ENCODE results near the gene ZBTB8OS. TPM values are rescaled to one million over a fixed set of nuclear protein-coding genes. Genes with fewer than 3 reads are reported as not detected.

ZBTB8OS gene
- total and polyA plus RNA-seq, 2 of the 8 experiments (the other 6 are each of a cell fraction or from before 2014, with no cell fraction given): 68.0 to 74.2 TPM

- H2BK15ac ChIP-seq (ENCODE audit: low read length): no peak within 1 kb of the TSS
- H2AK5ac ChIP-seq (ENCODE audit: low read depth, low read length): peak within 1 kb of the TSS; percentile 92
- peak within 1 kb of the TSS; percentile 75 for H3K4ac ChIP-seq (replicated peaks; ENCODE audit: insufficient read length, low read depth, low read length)
- H4K5ac ChIP-seq (ENCODE audit: insufficient read length, low read depth, low read length): peak within 1 kb of the TSS; percentile 93
- peak within 1 kb of the TSS; percentile 99 for H3K4me3 ChIP-seq (ENCODE audit: extremely low read depth in 1 of 4, insufficient read depth in 2 of 4, low read depth in 3 of 4, low read length in 4 of 4)
- H3K9me3 ChIP-seq (ENCODE audit: insufficient read depth in 2 of 2, low read depth in 1 of 2, low read length in 1 of 2): 0 out of 4 replicates have a peak, but pooled peaks cover 0 to 2% of the 10 kb centered on the region in 2 experiments
- H4K8ac ChIP-seq (ENCODE audit: extremely low read depth, insufficient read depth, low read length): peak within 1 kb of the TSS; percentile 99
- CTCF ChIA-PET (ENCODE audit: partially characterized antibody): interaction anchor here (0.6 to 1.5 kb wide), 2 partner anchors 250 to 903 kb away, joined by 3 read pairs; no protein-coding TSS in a partner anchor
- H4K91ac ChIP-seq (replicated peaks; ENCODE audit: insufficient read length, low read length): peak within 1 kb of the TSS; percentile 84
- H3K14ac ChIP-seq (ENCODE audit: insufficient read length): no peak within 1 kb of the TSS
- peak within 1 kb of the TSS; percentile 91 to 95 for H3K4me2 ChIP-seq (ENCODE audit: insufficient read depth in 1 of 2, low read depth in 2 of 2, low read length in 2 of 2)
- no peak within 1 kb of the TSS for H2BK20ac ChIP-seq (ENCODE audit: low read length)
- peaks cover 4 to 7% of the 10 kb centered on the region in 2 experiments for H4K20me1 ChIP-seq (replicated peaks in 1 of 2; ENCODE audit: control insufficient read depth in 1 of 2, insufficient read depth in 2 of 2, low read length in 2 of 2)
- peak within 1 kb of the TSS; percentile 98 to 99 (median 98) for H3K9ac ChIP-seq (replicated peaks in 1 of 4; ENCODE audit: extremely low read depth in 1 of 4, low read depth in 3 of 4, low read length in 3 of 4)
- WGBS, 2 experiments (ENCODE audit: extremely low coverage in 1 of 2, insufficient coverage in 1 of 2, insufficient read length in 1 of 2, insufficient replicate concordance in 2 of 2, low coverage in 1 of 2, low lambda C conversion rate in 2 of 2, missing lambda C conversion rate in 1 of 2): 3% methylated on average over 53 of the region's 67 CpGs; no CpG with 5 or more reads in 1 of the 2 experiments
- peak within 1 kb of the TSS; percentile 97 for H2BK12ac ChIP-seq (ENCODE audit: low read depth, low read length)
- peaks cover 0 to 5% (median 1%) of the 10 kb centered on the region in 4 experiments; a peak in 4 of 7 replicates for H3K4me1 ChIP-seq (replicated peaks in 1 of 4; ENCODE audit: control insufficient read depth in 3 of 4, insufficient read depth in 4 of 4, low read length in 3 of 4)
- H3K27ac ChIP-seq (ENCODE audit: low read depth, low read length): peak within 1 kb of the TSS; percentile 99
- H3K18ac ChIP-seq (ENCODE audit: extremely low read depth, low read length): peak within 1 kb of the TSS; percentile 98
- no peak within 1 kb of the TSS for H3K23ac ChIP-seq (ENCODE audit: insufficient read length)
- peak within 1 kb of the TSS; percentile 80 for H2BK120ac ChIP-seq (replicated peaks; ENCODE audit: low read depth, low read length)
- peak within 1 kb of the TSS; percentile 94 for H3K56ac ChIP-seq (replicated peaks; ENCODE audit: insufficient read length, low read depth, low read length)
- peak within 1 kb of the TSS; percentile 67; the same call in 1 of the 2 replicates for H2AFZ ChIP-seq (ENCODE audit: low read length)
- FAIRE-seq: no peak
- H3K23me2 ChIP-seq (ENCODE audit: low read depth, low read length): peaks cover 5% of the 10 kb centered on the region
- no peaks in the 10 kb centered on the region for H3K27me3 ChIP-seq (replicated peaks in 1 of 4; ENCODE audit: control insufficient read depth in 3 of 4, extremely low read depth in 1 of 4, insufficient read depth in 3 of 4, low read length in 3 of 4)
- H3K79me1 ChIP-seq (ENCODE audit: low read depth, low read length): peaks cover 2% of the 10 kb centered on the region; the same call in 1 of the 2 replicates
- POLR2A ChIA-PET (ENCODE audit: partially characterized antibody): interaction anchor here (0.5 to 8.7 kb wide), 48 partner anchors 11 to 543 kb away, joined by 3 to 118 read pairs (median 4); partner anchors contain the start of genes BSDC1, KPNA6, S100PBP and SYNC
- peak; percentile 94 to 99 for DNase-seq (ENCODE audit: low read depth in 1 of 2, low spot score in 2 of 2)
- peak within 1 kb of the TSS; percentile 98 for H2BK5ac ChIP-seq (ENCODE audit: low read depth, low read length)
- peaks cover 2 to 47% (median 25%) of the 10 kb centered on the region in 4 experiments; a peak in 7 of 8 replicates for H3K36me3 ChIP-seq (ENCODE audit: control insufficient read depth in 2 of 4, insufficient read depth in 4 of 4, low read length in 3 of 4)
- peaks cover 13 to 82% of the 10 kb centered on the region in 2 experiments for H3K79me2 ChIP-seq (ENCODE audit: control insufficient read depth in 1 of 2, insufficient read depth in 2 of 2, low read length in 2 of 2)
- TF ChIP-seq POLR2AphosphoS5 (IDR thresholded peaks at IDR 0.05; ENCODE audit: low read depth, low read length): peak; percentile 81
- no peak for TF ChIP-seq RAD21 (IDR thresholded peaks at IDR 0.05 in 1 of 2, conservative IDR thresholded peaks at IDR 0.05 in 1 of 2; ENCODE audit: low read depth in 2 of 2, low read length in 2 of 2)
- TF ChIP-seq RNF2 (IDR thresholded peaks at IDR 0.05; ENCODE audit: borderline replicate concordance, low read depth, low read length, missing control alignments, poor library complexity, severe bottlenecking): no peak
- TF ChIP-seq JUN (IDR thresholded peaks at IDR 0.05; ENCODE audit: low read depth, low read length): no peak
- no peak for TF ChIP-seq CBX8 (IDR thresholded peaks at IDR 0.05; ENCODE audit: borderline replicate concordance, low read depth, low read length)
- TF ChIP-seq CHD2 (IDR thresholded peaks at IDR 0.05; ENCODE audit: low read length): peak; percentile 82
- no peak for TF ChIP-seq CTBP2 (IDR thresholded peaks at IDR 0.05; ENCODE audit: borderline replicate concordance, insufficient read depth, insufficient read length, low read length)
- TF ChIP-seq SAP30 (IDR thresholded peaks at IDR 0.05; ENCODE audit: insufficient read depth, insufficient replicate concordance, low read length): no peak
- TF ChIP-seq PHF8 (conservative IDR thresholded peaks at IDR 0.05; ENCODE audit: low read depth, low read length): peak; percentile 84
These were observed 556 bp upstream of the ZBTB8OS start, which contains the start of gene RBBP4 for GRCh38 chr1:32650752-32651460. Gene RBBP4, plus strand, starts transcription at chr1:32651208. Its CDS starts 99 bp downstream, at chr1:32651307.

Measured in H1 (cell line).